ENCODE data around the gene P3R3URF.

Gene P3R3URF

GRCh38 chr1:46193984-46194570 is 17.8 kb upstream of the P3R3URF start:
- no peak for DNase-seq

- no peak for DNase-seq
These were observed 17.0 kb upstream of the P3R3URF start for GRCh38 chr1:46193285-46193684.

- DNase-seq = no peak
These were observed 15.9 kb upstream of the P3R3URF start for GRCh38 chr1:46192171-46192570.

- DNase-seq = no peak
These were observed 14.9 kb upstream of the P3R3URF start for GRCh38 chr1:46191033-46191701.

- no peak for DNase-seq
These were observed 14.3 kb upstream of the P3R3URF start for GRCh38 chr1:46190539-46190938.

- no peak for DNase-seq
These were observed 12.2 kb upstream of the P3R3URF start for GRCh38 chr1:46188295-46189030.

- no peak for DNase-seq
These were observed 11.0 kb upstream of the P3R3URF start for GRCh38 chr1:46187106-46187869.

- DNase-seq = no peak
These were observed 9.8 kb upstream of the P3R3URF start for GRCh38 chr1:46186076-46186475.

GRCh38 chr1:46184920-46185658 is 8.8 kb upstream of the P3R3URF start:
- DNase-seq = no peak

- DNase-seq = no peak
These were observed 7.8 kb upstream of the P3R3URF start for GRCh38 chr1:46183926-46184557.

GRCh38 chr1:46183079-46183847 is 7.0 kb upstream of the P3R3URF start:
- no peak for DNase-seq

- DNase-seq = no peak
These were observed 5.3 kb upstream of the P3R3URF start for GRCh38 chr1:46181343-46182260.

- DNase-seq = no peak
These were observed 3.9 kb upstream of the P3R3URF start for GRCh38 chr1:46180082-46180616.

- DNase-seq = no peak
These were observed 3.1 kb upstream of the P3R3URF start for GRCh38 chr1:46179138-46180081.

- DNase-seq = no peak
These were observed 1.0 kb downstream of the P3R3URF start for GRCh38 chr1:46175243-46175642.

GRCh38 chr1:46174448-46175231 is 1.6 kb downstream of the P3R3URF start, which contains the start of gene TSPAN1:
TSS of gene TSPAN1 (plus strand) at chr1:46175087. CDS start at chr1:46181108, 6,021 bp downstream.
- DNase-seq = no peak

GRCh38 chr1:46173361-46173856 is 2.9 kb downstream of the P3R3URF start:
- no peak for DNase-seq

- DNase-seq = no peak
These were observed 4.0 kb downstream of the P3R3URF start for GRCh38 chr1:46172321-46172720.
